Muscle of arm (tissue), 12 donors: ENCODE data around the gene IL4I1. TPM values are rescaled to one million over a fixed set of nuclear protein-coding genes. Genes with fewer than 3 reads are reported as not detected.
A peak's percentile ranks its signal among the peaks of the same experiment; 100 is the strongest.

Experiments used
- DNase-seq: peaks from one replicate; pipeline ENCODE4 v3.0.0-alpha.2; 2013
- polyA plus RNA-seq, 12 donors: library from polyadenylated mRNA; unstranded; fragments of 120-200 nt; gene quantifications; one replicate each; pipeline ENCODE4 v1.2.1, GENCODE V29; 2013; ENCODE audit not compliant: insufficient read length in 12 of 12

The IL4I1 gene
- polyA plus RNA-seq, 12 donors = 0.26 to 2.5 (median 0.94) TPM; not detected in 2

- DNase-seq = peak; percentile 43
These were observed 45.0 kb downstream of the IL4I1 start for GRCh38 chr19:49851456-49852259.

- peak; percentile 91 for DNase-seq
These were observed 46.0 kb downstream of the IL4I1 start, which contains the start of gene PTOV1 for GRCh38 chr19:49850487-49851342. Gene PTOV1 (plus strand): TSS chr19:49851159.

- DNase-seq = no peak
These were observed 46.5 kb downstream of the IL4I1 start for GRCh38 chr19:49850221-49850486.

- no peak for DNase-seq
These were observed 47.1 kb downstream of the IL4I1 start for GRCh38 chr19:49849433-49850220.

GRCh38 chr19:49848938-49849337 lies 47.7 kb downstream of the IL4I1 start:
- DNase-seq = no peak

GRCh38 chr19:49847731-49848696 lies 48.7 kb downstream of the IL4I1 start:
- no peak for DNase-seq

GRCh38 chr19:49846408-49846807 lies 50.3 kb downstream of the IL4I1 start:
- no peak for DNase-seq

GRCh38 chr19:49845414-49845813 lies 51.3 kb downstream of the IL4I1 start:
- no peak for DNase-seq

GRCh38 chr19:49844138-49845095 lies 52.3 kb downstream of the IL4I1 start:
- DNase-seq = no peak

- no peak for DNase-seq
These were observed 53.4 kb downstream of the IL4I1 start for GRCh38 chr19:49843265-49843664.

- no peak for DNase-seq
These were observed 55.9 kb downstream of the IL4I1 start for GRCh38 chr19:49840736-49841249.

- DNase-seq = no peak
These were observed 56.4 kb downstream of the IL4I1 start for GRCh38 chr19:49840321-49840720.

GRCh38 chr19:49839713-49840112 lies 57.0 kb downstream of the IL4I1 start:
- DNase-seq = no peak

Other genes starting within 250 kb of the IL4I1 start
- 10 to 100 TPM in 11 of 12 donors, not detected in 1; 26.2 to 59.4 (median 30.9) TPM for gene IRF3, start 231.0 kb downstream of the IL4I1 start, polyA plus RNA-seq
- 10 to 100 TPM in 11 of 12 donors, not detected in 1; 19.7 to 31.1 (median 25.5) TPM for gene BCL2L12, start 231.0 kb downstream of the IL4I1 start, polyA plus RNA-seq
- gene PRMT1, start 219.6 kb downstream of the IL4I1 start, polyA plus RNA-seq = 100 to 1,000 TPM in 11 of 12 donors, not detected in 1; 158 to 200 (median 173) TPM
- 1 to 10 TPM in 6 of 12 donors, under 1 TPM in 4, not detected in 2; 0.78 to 1.5 (median 1.1) TPM for gene ADM5, start 207.3 kb downstream of the IL4I1 start, polyA plus RNA-seq
- gene CPT1C, start 205.8 kb downstream of the IL4I1 start, polyA plus RNA-seq = 10 to 100 TPM in 5 of 12 donors, 1 to 10 TPM in 5, not detected in 2; 5.6 to 14.2 (median 9.9) TPM
- 1 to 10 TPM in 3 of 12 donors, under 1 TPM in 7, not detected in 2; 0.14 to 1.4 (median 0.50) TPM for gene TSKS, start 133.6 kb downstream of the IL4I1 start, polyA plus RNA-seq
- gene AP2A1, start 129.9 kb downstream of the IL4I1 start, polyA plus RNA-seq = 10 to 100 TPM in 11 of 12 donors, not detected in 1; 44.1 to 78.6 (median 47.9) TPM
- gene FUZ, start 83.6 kb downstream of the IL4I1 start, polyA plus RNA-seq = 10 to 100 TPM in 11 of 12 donors, not detected in 1; 11.8 to 41.9 (median 16.0) TPM
- 10 to 100 TPM in 11 of 12 donors, not detected in 1; 26.4 to 44.2 (median 29.5) TPM for gene MED25, start 78.6 kb downstream of the IL4I1 start, polyA plus RNA-seq
- gene PTOV1, start 45.7 kb downstream of the IL4I1 start, polyA plus RNA-seq = 100 to 1,000 TPM in 11 of 12 donors, not detected in 1; 143 to 230 (median 174) TPM
- gene PNKP, start 29.3 kb downstream of the IL4I1 start, polyA plus RNA-seq = 10 to 100 TPM in 11 of 12 donors, not detected in 1; 17.2 to 73.0 (median 28.5) TPM
- gene AKT1S1, start 19.5 kb downstream of the IL4I1 start, polyA plus RNA-seq = 100 to 1,000 TPM in 1 of 12 donors, 10 to 100 TPM in 11; 26.0 to 219 (median 30.8) TPM
- 10 to 100 TPM in 11 of 12 donors, not detected in 1; 25.8 to 44.9 (median 32.5) TPM for gene TBC1D17, start 19.2 kb downstream of the IL4I1 start, polyA plus RNA-seq
- gene ATF5, start 32.3 kb upstream of the IL4I1 start, polyA plus RNA-seq = 10 to 100 TPM in 11 of 12 donors, not detected in 1; 13.1 to 40.2 (median 26.6) TPM
- 100 to 1,000 TPM in 1 of 12 donors, 10 to 100 TPM in 11; 43.9 to 530 (median 54.9) TPM for gene NUP62, start 32.6 kb upstream of the IL4I1 start, polyA plus RNA-seq
- gene SIGLEC11, start 64.3 kb upstream of the IL4I1 start, polyA plus RNA-seq = 1 to 10 TPM in 3 of 12 donors, under 1 TPM in 8, not detected in 1; 0.48 to 5.5 (median 0.77) TPM
- 10 to 100 TPM in 11 of 12 donors, not detected in 1; 15.8 to 31.7 (median 19.8) TPM for gene VRK3, start 128.5 kb upstream of the IL4I1 start, polyA plus RNA-seq
- gene ZNF473, start 129.1 kb upstream of the IL4I1 start, polyA plus RNA-seq = 10 to 100 TPM in 2 of 12 donors, 1 to 10 TPM in 9, not detected in 1; 6.2 to 10.8 (median 8.3) TPM